GM12878 (cell line): Measurements from ENCODE around the gene FUS. TPM values are rescaled to one million over a fixed set of nuclear protein-coding genes. Genes with fewer than 3 reads are reported as not detected.

Experiments
- ATAC-seq: fragments of 200-7000 bp; cut with Tn5 transposase; 3 replicates; pipeline ENCODE4 v1.9.1; 2020; ENCODE audit warnings: mild to moderate bottlenecking, moderate library complexity
- BruUV-seq: library from RNA; stranded (reverse); fragments of 400-500 nt; replicated peaks from 2 replicates; lab custom pipeline; 2021; lab: Mats Ljungman, UMichigan
- CTCF ChIA-PET: fragments of 300-600 bp; sonication (Branson Sonifier 250); formaldehyde crosslinking; extraction: SDS; loops from one replicate; lab custom pipeline; 2021; ENCODE audit warnings: inconsistent platforms; lab: Yijun Ruan, JAX
- POLR2A ChIA-PET: fragments of 350-600 bp; formaldehyde crosslinking; extraction: SDS; loops from one replicate; lab custom pipeline; 2021; ENCODE audit warnings: inconsistent platforms; lab: Charles Lee
- RAD21 ChIA-PET: fragments of 300-600 bp; sonication (Branson Sonifier 250); formaldehyde crosslinking; loops from one replicate; lab custom pipeline; 2023; ENCODE audit warnings: antibody characterized with exemption; ENCODE audit not compliant: unreplicated experiment; lab: Charles Lee
- SMC1A ChIA-PET: fragments of 300-600 bp; sonication (Branson Sonifier 250); formaldehyde crosslinking; loops from one replicate; lab custom pipeline; 2023; ENCODE audit not compliant: unreplicated experiment, uncharacterized antibody; lab: Charles Lee
- DNase-seq: peaks from one replicate; pipeline ENCODE4 v3.0.0-alpha.2; 2011; ENCODE audit warnings: low read depth, low spot score
- FAIRE-seq: peaks from 3 replicates; lab custom pipeline; 2011; peaks lifted over from hg19 to GRCh38; lab: Jason Lieb, UNC
- H2AFZ ChIP-seq: 2 replicates; pipeline ENCODE4 v1.6.0; 2011; ENCODE audit warnings: low read depth, low read length, control low read depth; ENCODE audit not compliant: control insufficient read depth
- H3K27ac ChIP-seq: 2 replicates; pipeline ENCODE4 v1.5.1; 2011; ENCODE audit warnings: control low read depth; ENCODE audit not compliant: control insufficient read depth, insufficient read depth
- H3K27me3 ChIP-seq, 2 experiments: replicated peaks in 1 of 2; 2 replicates each; pipeline versions ENCODE4 v1.6.0 to v1.6.1; 2011; ENCODE audit warnings: low read length in 1 of 2; ENCODE audit not compliant: control insufficient read depth in 2 of 2, insufficient read depth in 2 of 2
- H3K36me3 ChIP-seq, 2 experiments: 2 replicates each; pipeline ENCODE4 v1.5.1; 2011; ENCODE audit warnings: low read length in 1 of 2; ENCODE audit not compliant: control insufficient read depth in 2 of 2, insufficient read depth in 2 of 2
- H3K4me1 ChIP-seq: 2 replicates; pipeline ENCODE4 v1.6.1; 2011; ENCODE audit warnings: mild to moderate bottlenecking, low read length, moderate library complexity, mixed read lengths; ENCODE audit not compliant: control insufficient read depth, insufficient read depth
- H3K4me2 ChIP-seq: 2 replicates; pipeline ENCODE4 v1.6.0; 2011; ENCODE audit warnings: control low read depth; ENCODE audit not compliant: control insufficient read depth, insufficient read depth
- H3K4me3 ChIP-seq: fragments of 200-600 bp; sonication (generic); 2 replicates; pipeline ENCODE4 v1.5.1; 2016
- H3K79me2 ChIP-seq: 2 replicates; pipeline ENCODE4 v1.6.0; 2011; ENCODE audit warnings: low read length; ENCODE audit not compliant: control insufficient read depth, insufficient read depth
- H3K9ac ChIP-seq: 2 replicates; pipeline ENCODE4 v1.8.0; 2011; ENCODE audit warnings: low read length, control low read depth, mixed read lengths; ENCODE audit not compliant: control insufficient read depth, insufficient read depth
- H3K9me3 ChIP-seq: replicated peaks from 3 replicates; pipeline ENCODE4 v1.5.1; 2011; ENCODE audit warnings: mild to moderate bottlenecking, low read length; ENCODE audit not compliant: control insufficient read depth, insufficient read depth
- H4K20me1 ChIP-seq: 2 replicates; pipeline ENCODE4 v1.6.0; 2011; ENCODE audit not compliant: control insufficient read depth, insufficient read depth
- CBFB ChIP-seq: IDR thresholded peaks from 2 replicates; pipeline ENCODE4 v1.6.1; 2016; ENCODE audit warnings: antibody characterized with exemption, low read depth
- CBX5 ChIP-seq: sonication (generic); IDR thresholded peaks from 2 replicates; pipeline ENCODE4 v1.6.1; 2016; ENCODE audit warnings: low read depth, moderate library complexity, mild to moderate bottlenecking, inconsistent platforms
- ELK1 ChIP-seq: IDR thresholded peaks from 2 replicates; pipeline ENCODE4 v1.6.1; 2012; ENCODE audit warnings: low read depth, low read length, improper control_type of control experiment
- EZH2 ChIP-seq: IDR thresholded peaks from 2 replicates; pipeline ENCODE4 v1.6.1; 2012; ENCODE audit warnings: low read depth, mild to moderate bottlenecking, control low read depth, inconsistent platforms, low read length, borderline replicate concordance; ENCODE audit not compliant: control insufficient read depth
- MXI1 ChIP-seq: fragments of 150-350 bp; IDR thresholded peaks from 2 replicates; pipeline ENCODE4 v1.6.1; 2011; ENCODE audit warnings: low read depth, mild to moderate bottlenecking, inconsistent platforms, low read length, improper control_type of control experiment
- MYB ChIP-seq: fragments of 150-350 bp; IDR thresholded peaks from 2 replicates; pipeline ENCODE4 v1.6.1; 2014; ENCODE audit warnings: mild to moderate bottlenecking, low read depth, low read length, borderline replicate concordance
- POLR2AphosphoS5 ChIP-seq: IDR thresholded peaks from 2 replicates; pipeline ENCODE4 v1.6.1; 2011; ENCODE audit warnings: mild to moderate bottlenecking, low read length, inconsistent platforms
- RAD51 ChIP-seq: fragments of 450-650 bp; IDR thresholded peaks from 2 replicates; pipeline ENCODE4 v1.6.1; 2016; ENCODE audit warnings: moderate library complexity, mild to moderate bottlenecking, inconsistent platforms
- RUNX3 ChIP-seq: IDR thresholded peaks from 2 replicates; pipeline ENCODE4 v1.6.1; 2012; ENCODE audit warnings: low read length, inconsistent platforms
- SMARCA5 ChIP-seq: fragments of 450-650 bp; IDR thresholded peaks from 2 replicates; pipeline ENCODE4 v1.6.1; 2017; ENCODE audit warnings: mild to moderate bottlenecking
- TCF3 ChIP-seq: IDR thresholded peaks from 2 replicates; pipeline ENCODE4 v1.6.1; 2012; ENCODE audit warnings: low read depth, mild to moderate bottlenecking, low read length, borderline replicate concordance; ENCODE audit not compliant: insufficient read depth
- ZNF592 ChIP-seq: fragments of 450-650 bp; IDR thresholded peaks from 2 replicates; pipeline ENCODE4 v1.6.1; 2017; ENCODE audit warnings: mild to moderate bottlenecking, moderate library complexity
- WGBS: methylation state at CpG from one replicate; pipeline ENCODE4 v1.1.6; 2016; ENCODE audit warnings: low lambda C conversion rate; ENCODE audit not compliant: insufficient replicate concordance, insufficient coverage; ENCODE audit errors: missing lambda C conversion rate; 5-methylcytosine and 5-hydroxymethylcytosine counted together
- in situ Hi-C: fragments of 300-500 bp; cut with MboI; formaldehyde crosslinking; loops from 9 replicates; pipeline ENCODE4 v1.14.3; 2018; ENCODE audit warnings: mixed read lengths
- intact Hi-C: fragments of 100-400 bp; cut with micrococcal nuclease; formaldehyde crosslinking; loops from one replicate; pipeline ENCODE4 v1.14.2; 2022; ENCODE audit not compliant: unreplicated experiment
- polyA plus RNA-seq, 11 experiments: library from polyadenylated mRNA; depleted of rRNA in 4 of 11; unstranded in 6 of 11; stranded (reverse) in 5 of 11; fragments of >200 nt; fragmentation: Nextera tagmentation in 4 of 11; fragmentation: Illumina TruSeq in 1 of 11; extraction: Ambion mirVana in 4 of 11; extraction: Trizol in 1 of 11; gene quantifications; 1 replicate in 1 of 11; 2 replicates in 10 of 11; pipeline versions ENCODE4 v1.2.1 to v1.2.3, GENCODE V29; 2011 to 2016; ENCODE audit warnings: inconsistent platforms in 2 of 11, missing spikeins in 2 of 11, low read depth in 1 of 11
- total RNA-seq, 4 experiments: library from RNA; depleted of rRNA in 3 of 4; stranded (reverse); fragments of >200 nt in 3 of 4; fragmentation: Illumina TruSeq in 1 of 4; extraction: Trizol in 1 of 4; gene quantifications; 2 replicates each; pipeline versions ENCODE4 v1.2.1 to v1.2.3, GENCODE V29; 2013 to 2021

Gene FUS
- total and polyA plus RNA-seq, 10 of the 15 experiments (the other 5 are each of a cell fraction or from before 2014, with no cell fraction given), result 46.8 to 521 (median 347) TPM

GRCh38 chr16:31181102-31181830 lies 1.3 kb downstream of the FUS start (continued):
- TF ChIP-seq ZNF592 (no peak), MXI1 (no peak), POLR2AphosphoS5 (peak; percentile 15; the same call in 1 of the 2 replicates), RUNX3 (0 out of 2 replicates have a peak, but pooled peaks have one; percentile 0)

GRCh38 chr16:31182391-31182790 lies 2.5 kb downstream of the FUS start:
- ATAC-seq (no peak), FAIRE-seq (no peak), DNase-seq (no peak)
- Histone ChIP-seq H3K4me3 (peak overlapping the region; percentile 87), H3K9me3 (0 out of 3 replicates have a peak, but pooled peaks cover 1% of the 10 kb centered on the region), H3K27ac (no peak overlapping the region), H2AFZ (no peak overlapping the region), H3K27me3 (no peaks in the 10 kb centered on the region), H4K20me1 (peaks cover 26% of the 10 kb centered on the region), H3K4me2 (peak overlapping the region; percentile 87), H3K4me1 (peaks cover 17% of the 10 kb centered on the region), H3K79me2 (peaks cover 78% of the 10 kb centered on the region), H3K36me3 (peaks cover 22 to 34% of the 10 kb centered on the region in 2 experiments), H3K9ac (peak overlapping the region; percentile 91)
- WGBS, result 4% methylated on average over 7 of the region's 7 CpGs
- no peak for TF ChIP-seq ELK1
- no peak for TF ChIP-seq CBX5
- TF ChIP-seq MYB, result no peak
- no peak for TF ChIP-seq RAD51
- TF ChIP-seq SMARCA5, result no peak
- TF ChIP-seq TCF3, result no peak
- TF ChIP-seq EZH2, result no peak
- TF ChIP-seq CBFB, result no peak
- intact Hi-C loops, result loop anchor here (5.0 to 10.0 kb wide), 2 partner anchors 185 to 692 kb away; partner anchors contain the start of gene ZNF267
- SMC1A ChIA-PET, result interaction anchor here (0.5 to 1.8 kb wide), 6 partner anchors 11 to 203 kb away, joined by 3 to 4 read pairs (median 3); partner anchors contain the start of gene PYCARD
- CTCF ChIA-PET, result interaction anchor here (0.6 to 2.2 kb wide), 6 partner anchors 9 to 262 kb away, joined by 3 to 4 read pairs (median 4); partner anchors contain the start of gene PYCARD
- RAD21 ChIA-PET, result interaction anchor here (1.0 to 1.5 kb wide), 4 partner anchors 20 to 201 kb away, joined by 3 to 7 read pairs (median 4); partner anchors contain the start of genes KAT8 and PYCARD
- POLR2A ChIA-PET, result interaction anchor here (0.6 to 2.2 kb wide), 7 partner anchors 16 to 249 kb away, joined by 3 to 10 read pairs (median 3); partner anchors contain the start of genes PYCARD and TRIM72
- in situ Hi-C loops, result no loop called here
- BruUV-seq, result no TSS peak
